C4-2B (cell line): ENCODE data around the gene ITGB3.
"Not testable (repeated sequence)": the region's sequence is repeated elsewhere in the genome, so short reads cannot be mapped to it uniquely, and the experiment has no call there.

Experiments
- H3K27ac ChIP-seq: fragments of 450-650 bp; 2 replicates; pipeline ENCODE4 v1.5.1; 2017
- ZFX ChIP-seq: fragments of 450-650 bp; IDR thresholded peaks from 2 replicates; pipeline ENCODE4 v1.6.1; 2017
- TF ChIP-seq, protein P1 (sequence below): fragments of 450-650 bp; conservative IDR thresholded peaks from 2 replicates; pipeline ENCODE4 v1.5.1; 2017; ENCODE audit warnings: mild to moderate bottlenecking

ITGB3 gene

DNA sequence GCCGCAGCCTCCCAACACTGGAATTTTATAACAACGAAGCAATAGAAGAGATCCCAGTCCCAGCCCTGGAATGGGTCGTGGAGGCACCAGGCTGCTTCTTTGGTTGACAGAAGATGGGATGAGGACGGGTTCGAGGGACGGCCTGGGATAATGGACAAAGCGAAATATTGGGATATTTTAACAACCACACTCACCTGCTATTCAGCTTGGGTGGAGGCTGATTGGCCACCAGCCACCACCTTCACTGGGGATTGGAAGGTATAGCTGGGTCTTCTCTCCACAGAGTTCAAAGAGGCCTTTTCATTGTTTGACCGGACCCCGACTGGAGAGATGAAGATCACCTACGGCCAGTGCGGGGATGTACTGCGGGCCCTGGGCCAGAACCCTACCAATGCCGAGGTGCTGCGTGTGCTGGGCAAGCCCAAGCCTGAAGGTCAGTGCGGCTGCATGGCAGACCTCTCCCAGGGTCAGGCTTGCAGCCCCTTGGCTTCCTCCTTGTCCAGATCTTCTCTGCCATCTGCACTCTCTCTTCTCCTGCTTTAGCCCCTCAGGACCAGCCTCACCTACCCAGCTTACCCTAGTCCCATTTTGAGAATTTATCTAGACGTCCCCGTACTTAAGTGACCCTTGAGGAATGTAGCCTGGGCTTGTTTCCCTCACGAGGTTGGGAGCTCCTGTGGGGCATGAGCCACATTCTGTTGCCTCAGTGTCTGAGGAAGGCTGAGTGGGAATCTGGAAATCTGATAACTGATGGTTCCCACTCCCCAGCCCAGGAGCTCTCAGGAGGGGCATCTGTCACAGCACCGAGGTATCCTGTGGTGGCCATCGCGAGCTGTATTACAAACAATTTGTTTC, 33.8 kb upstream of the ITGB3 start:
- no peak overlapping the region for H3K27ac ChIP-seq

DNA sequence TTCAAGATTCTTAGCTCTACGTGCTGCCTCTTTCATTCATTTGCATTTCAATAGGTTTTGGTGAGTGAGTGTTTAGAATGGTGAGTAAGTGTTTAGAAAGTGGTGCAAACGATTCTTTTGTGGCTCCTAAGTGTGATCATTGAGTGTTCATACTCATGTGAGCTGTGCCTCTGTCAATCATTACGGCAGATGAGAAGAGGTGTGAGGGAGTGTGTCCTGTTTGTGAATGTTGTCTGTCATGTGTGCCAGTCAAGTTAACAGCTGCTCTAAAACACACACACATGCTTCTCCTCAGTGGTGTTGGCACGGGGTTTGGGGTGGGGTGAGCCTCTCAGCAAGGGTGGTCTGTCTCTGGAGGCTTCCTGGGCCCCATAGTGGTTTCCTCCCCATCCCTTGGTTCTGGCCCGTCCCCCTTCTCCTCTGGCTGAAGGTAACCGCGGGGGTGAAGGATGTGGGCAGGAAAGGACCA, 33.1 kb upstream of the ITGB3 start:
- TF ChIP-seq, protein P1, sequence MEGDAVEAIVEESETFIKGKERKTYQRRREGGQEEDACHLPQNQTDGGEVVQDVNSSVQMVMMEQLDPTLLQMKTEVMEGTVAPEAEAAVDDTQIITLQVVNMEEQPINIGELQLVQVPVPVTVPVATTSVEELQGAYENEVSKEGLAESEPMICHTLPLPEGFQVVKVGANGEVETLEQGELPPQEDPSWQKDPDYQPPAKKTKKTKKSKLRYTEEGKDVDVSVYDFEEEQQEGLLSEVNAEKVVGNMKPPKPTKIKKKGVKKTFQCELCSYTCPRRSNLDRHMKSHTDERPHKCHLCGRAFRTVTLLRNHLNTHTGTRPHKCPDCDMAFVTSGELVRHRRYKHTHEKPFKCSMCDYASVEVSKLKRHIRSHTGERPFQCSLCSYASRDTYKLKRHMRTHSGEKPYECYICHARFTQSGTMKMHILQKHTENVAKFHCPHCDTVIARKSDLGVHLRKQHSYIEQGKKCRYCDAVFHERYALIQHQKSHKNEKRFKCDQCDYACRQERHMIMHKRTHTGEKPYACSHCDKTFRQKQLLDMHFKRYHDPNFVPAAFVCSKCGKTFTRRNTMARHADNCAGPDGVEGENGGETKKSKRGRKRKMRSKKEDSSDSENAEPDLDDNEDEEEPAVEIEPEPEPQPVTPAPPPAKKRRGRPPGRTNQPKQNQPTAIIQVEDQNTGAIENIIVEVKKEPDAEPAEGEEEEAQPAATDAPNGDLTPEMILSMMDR = no peak
- no peak for TF ChIP-seq ZFX
- no peak overlapping the region for H3K27ac ChIP-seq

More for the DNA sequence above, 33.8 kb upstream of the ITGB3 start:
- no peak for TF ChIP-seq ZFX
- TF ChIP-seq, protein P1 = no peak

DNA sequence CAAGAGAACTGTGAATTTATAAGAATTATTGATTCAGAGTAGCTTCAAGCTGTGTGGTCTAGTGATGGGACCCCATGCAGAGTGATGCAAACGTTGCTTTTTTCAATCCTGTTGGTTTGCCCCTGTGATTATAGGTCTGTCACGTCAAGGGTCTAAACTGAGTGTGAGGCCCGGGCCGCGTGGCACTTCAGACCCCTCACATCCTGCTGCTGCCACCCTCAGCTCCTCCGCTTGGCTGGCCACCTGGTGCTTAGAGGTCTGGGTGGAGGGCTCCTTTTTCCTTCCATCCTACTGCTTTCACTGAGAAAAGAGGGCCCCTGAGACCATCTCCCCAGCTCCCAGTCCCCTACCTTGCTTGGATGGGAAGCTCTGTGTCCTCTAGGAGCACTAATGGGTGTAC, 32.5 kb upstream of the ITGB3 start:
- no peak overlapping the region for H3K27ac ChIP-seq
- no peak for TF ChIP-seq ZFX
- TF ChIP-seq, protein P1 = no peak

DNA sequence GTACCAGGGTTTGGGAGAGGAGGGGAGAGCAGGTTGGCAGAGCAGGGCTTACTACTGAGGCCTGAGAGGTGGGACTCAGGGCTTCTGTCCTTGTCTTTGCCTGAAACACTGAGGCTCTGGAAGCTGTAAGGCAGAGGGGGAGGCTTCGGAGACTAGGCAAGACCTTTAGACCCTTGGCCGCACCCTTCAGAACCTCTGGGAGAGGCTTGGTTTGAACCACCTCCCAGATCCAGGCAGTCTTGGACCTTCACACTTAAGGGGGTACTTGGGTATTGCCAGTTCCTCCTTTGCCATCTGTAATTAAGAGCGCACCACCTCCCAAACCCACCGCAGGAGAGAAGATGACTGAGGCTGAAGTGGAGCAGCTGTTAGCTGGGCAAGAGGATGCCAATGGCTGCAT, 31.6 kb upstream of the ITGB3 start:
- H3K27ac ChIP-seq = no peak overlapping the region
- no peak for TF ChIP-seq ZFX
- TF ChIP-seq, protein P1 = no peak

DNA sequence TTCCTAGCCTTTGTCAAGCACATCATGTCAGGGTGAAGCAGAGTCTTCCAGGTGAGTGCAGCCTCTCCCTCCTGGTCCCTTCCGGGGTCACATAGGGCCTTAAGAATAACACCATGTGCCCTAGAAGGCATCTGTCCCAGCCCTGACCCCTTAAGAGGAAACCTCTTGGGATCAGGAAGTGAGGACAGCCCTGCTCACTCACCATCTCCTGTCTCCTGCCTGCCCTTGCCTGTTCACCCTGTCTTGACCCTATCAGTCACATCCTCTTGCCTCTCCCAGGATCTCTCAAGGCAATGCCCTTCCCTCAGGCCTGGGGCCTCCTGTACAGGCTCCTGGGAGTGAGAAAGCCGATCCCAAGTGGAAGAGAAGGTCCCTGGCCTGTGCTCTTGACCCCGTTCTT, 30.6 kb upstream of the ITGB3 start:
- TF ChIP-seq ZFX = no peak
- TF ChIP-seq, protein P1 = no peak
- no peak overlapping the region for H3K27ac ChIP-seq

DNA sequence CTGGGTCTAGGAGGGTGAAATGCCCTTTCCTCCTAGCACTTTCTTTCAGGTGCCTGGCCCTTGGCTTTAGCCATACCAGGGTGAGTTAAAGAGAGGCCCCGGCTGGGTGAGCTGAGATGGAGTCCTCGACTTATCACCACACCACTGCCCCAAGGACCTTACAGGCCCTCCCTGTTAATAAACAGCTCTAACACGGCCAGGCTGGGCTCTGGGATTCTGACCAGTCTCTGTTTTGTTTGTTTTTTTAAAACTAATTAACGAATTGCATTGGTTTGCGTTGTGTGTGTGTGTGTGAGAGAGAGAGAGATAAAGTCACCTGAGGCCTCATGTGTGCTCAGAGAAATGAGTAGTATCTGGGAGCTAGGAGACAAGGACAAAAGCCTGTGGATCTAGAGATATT, 30.2 kb upstream of the ITGB3 start:
- H3K27ac ChIP-seq = no peak overlapping the region
- TF ChIP-seq, protein P1 = no peak
- no peak for TF ChIP-seq ZFX

DNA sequence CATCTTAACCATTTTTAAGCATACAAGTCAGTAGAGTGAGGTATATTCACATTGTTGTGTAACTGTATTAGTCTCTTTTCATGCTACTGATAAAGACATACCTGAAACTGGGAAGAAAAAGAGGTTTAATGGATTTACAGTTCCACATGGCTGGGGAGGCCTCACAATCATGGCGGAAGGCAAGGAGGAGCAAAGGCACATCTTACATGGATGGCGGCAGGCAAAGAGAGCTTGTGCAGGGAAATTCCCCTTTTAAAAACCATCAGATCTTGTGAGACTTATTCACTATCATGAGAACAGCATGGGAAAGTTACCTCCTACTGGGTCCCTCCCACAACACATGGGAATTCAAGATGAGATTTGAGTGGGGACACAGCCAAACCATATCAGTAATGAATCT, 29.6 kb upstream of the ITGB3 start:
- not testable (repeated sequence) for H3K27ac ChIP-seq

DNA sequence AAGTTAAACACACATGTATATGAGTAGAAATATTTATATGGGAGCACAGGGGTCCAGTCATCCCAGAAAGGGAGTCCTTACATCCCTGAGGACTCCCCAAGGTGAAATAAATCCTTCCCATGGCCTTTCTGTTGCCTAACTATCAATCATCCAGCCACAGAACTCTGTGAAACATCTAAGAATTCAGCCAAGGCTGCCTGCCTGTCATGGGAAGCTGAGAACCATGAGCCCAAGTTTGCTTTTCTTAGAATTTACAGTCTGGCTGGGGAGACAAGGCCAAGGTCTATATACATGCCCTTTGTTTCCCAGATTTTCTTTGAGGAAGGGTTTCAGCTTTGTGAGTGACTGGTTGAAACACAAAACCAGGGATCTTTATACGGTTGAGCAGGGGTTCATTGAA, 28.7 kb upstream of the ITGB3 start:
- no peak overlapping the region for H3K27ac ChIP-seq
- no peak for TF ChIP-seq ZFX
- TF ChIP-seq, protein P1 = no peak
